ENCODE data around the gene FAM117A. TPM values are rescaled to one million over a fixed set of nuclear protein-coding genes. Genes with fewer than 3 reads are reported as not detected.

FAM117A gene
- total and polyA plus RNA-seq, 2 of the 8 experiments (the other 6 are each of a cell fraction or from before 2014, with no cell fraction given) = 28.4 to 45.7 TPM

- ChIA-PET CTCF (ENCODE audit: partially characterized antibody) (interaction anchor here (0.9 to 1.5 kb wide), 3 partner anchors 17 to 24 kb away, joined by 3 to 4 read pairs (median 4); no protein-coding TSS in a partner anchor), POLR2A (ENCODE audit: partially characterized antibody) (interaction anchor here (0.7 to 2.3 kb wide), 9 partner anchors 9 to 332 kb away, joined by 3 to 12 read pairs (median 4); partner anchors contain the start of genes FAM117A, KAT7 and SAMD14)
- H3K9ac ChIP-seq (replicated peaks in 1 of 4; ENCODE audit: extremely low read depth in 1 of 4, low read depth in 3 of 4, low read length in 3 of 4) = no peak overlapping the region
- H4K8ac ChIP-seq (ENCODE audit: extremely low read depth, insufficient read depth, low read length) = no peak overlapping the region; the same call in 1 of the 2 replicates
- peaks cover 0 to 68% of the 10 kb centered on the region in 2 experiments; a peak in 2 of 4 replicates for H3K79me2 ChIP-seq (ENCODE audit: control insufficient read depth in 1 of 2, insufficient read depth in 2 of 2, low read length in 2 of 2)
- 96% methylated on average over 8 of the region's 8 CpGs; no CpG with 5 or more reads in 1 of the 2 experiments for WGBS, 2 experiments (ENCODE audit: extremely low coverage in 1 of 2, insufficient coverage in 1 of 2, insufficient read length in 1 of 2, insufficient replicate concordance in 2 of 2, low coverage in 1 of 2, low lambda C conversion rate in 2 of 2, missing lambda C conversion rate in 1 of 2)
- no peak overlapping the region for H2BK15ac ChIP-seq (ENCODE audit: low read length)
- H3K27me3 ChIP-seq (replicated peaks in 1 of 4; ENCODE audit: control insufficient read depth in 3 of 4, extremely low read depth in 1 of 4, insufficient read depth in 3 of 4, low read length in 3 of 4) = no peaks in the 10 kb centered on the region
- no peak overlapping the region for H3K23ac ChIP-seq (ENCODE audit: insufficient read length)
- no peaks in the 10 kb centered on the region for H3K4me1 ChIP-seq (replicated peaks in 1 of 4; ENCODE audit: control insufficient read depth in 3 of 4, insufficient read depth in 4 of 4, low read length in 3 of 4)
- no peak overlapping the region for H2BK20ac ChIP-seq (ENCODE audit: low read length)
- H2BK12ac ChIP-seq (ENCODE audit: low read depth, low read length) = no peak overlapping the region
- no peak overlapping the region for H3K4me2 ChIP-seq (ENCODE audit: insufficient read depth in 1 of 2, low read depth in 2 of 2, low read length in 2 of 2)
- H3K79me1 ChIP-seq (ENCODE audit: low read depth, low read length) = peaks cover 2% of the 10 kb centered on the region; the same call in 1 of the 2 replicates
- no peaks in the 10 kb centered on the region for H3K23me2 ChIP-seq (ENCODE audit: low read depth, low read length)
- no peak for TF ChIP-seq SP2 (IDR thresholded peaks at IDR 0.05; ENCODE audit: low read length)
- no peak for TF ChIP-seq RFX5 (IDR thresholded peaks at IDR 0.05; ENCODE audit: borderline replicate concordance, low read depth, low read length)
- no peak for TF ChIP-seq CHD1 (IDR thresholded peaks at IDR 0.05; ENCODE audit: low read depth, low read length)
- no peak overlapping the region for H4K91ac ChIP-seq (replicated peaks; ENCODE audit: insufficient read length, low read length)
- no peak overlapping the region for H2BK5ac ChIP-seq (ENCODE audit: low read depth, low read length)
- H3K36me3 ChIP-seq (ENCODE audit: control insufficient read depth in 2 of 4, insufficient read depth in 4 of 4, low read length in 3 of 4) = peaks cover 16 to 64% (median 40%) of the 10 kb centered on the region in 4 experiments
- H3K9me3 ChIP-seq (ENCODE audit: insufficient read depth in 2 of 2, low read depth in 1 of 2, low read length in 1 of 2) = no peaks in the 10 kb centered on the region
- no peak overlapping the region for H2AK5ac ChIP-seq (ENCODE audit: low read depth, low read length)
- H3K4me3 ChIP-seq (ENCODE audit: extremely low read depth in 1 of 4, insufficient read depth in 2 of 4, low read depth in 3 of 4, low read length in 4 of 4) = no peak overlapping the region
- no peak overlapping the region for H3K56ac ChIP-seq (replicated peaks; ENCODE audit: insufficient read length, low read depth, low read length)
- no peak overlapping the region for H3K14ac ChIP-seq (ENCODE audit: insufficient read length)
- no peak overlapping the region for H2AFZ ChIP-seq (ENCODE audit: low read length)
- no peak overlapping the region for H3K4ac ChIP-seq (replicated peaks; ENCODE audit: insufficient read length, low read depth, low read length)
- no peak overlapping the region for H3K27ac ChIP-seq (ENCODE audit: low read depth, low read length)
- FAIRE-seq = no peak
- no peak for DNase-seq (ENCODE audit: low read depth in 1 of 2, low spot score in 2 of 2)
- H4K5ac ChIP-seq (ENCODE audit: insufficient read length, low read depth, low read length) = no peak overlapping the region
- peaks cover 5 to 8% of the 10 kb centered on the region in 2 experiments for H4K20me1 ChIP-seq (replicated peaks in 1 of 2; ENCODE audit: control insufficient read depth in 1 of 2, insufficient read depth in 2 of 2, low read length in 2 of 2)
- H2BK120ac ChIP-seq (replicated peaks; ENCODE audit: low read depth, low read length) = no peak overlapping the region
- H3K18ac ChIP-seq (ENCODE audit: extremely low read depth, low read length) = no peak overlapping the region
Observed at GRCh38 chr17:49798182-49798581, 34.3 kb upstream of the FAM117A start.

All from H1 (cell line).